Cardiac muscle cell (in vitro differentiated cells and primary cell): ENCODE measurements around the gene GRB10. TPM values are rescaled to one million over a fixed set of nuclear protein-coding genes. Genes with fewer than 3 reads are reported as not detected.
"Not testable (repeated sequence)": the region's sequence is repeated elsewhere in the genome, so short reads cannot be mapped to it uniquely, and the experiment has no call there.

Experiments
- DNase-seq, 2 donors: peaks; one replicate each; pipeline versions ENCODE4 v3.0.0 to v3.0.0-alpha.2; 2010 to 2017; ENCODE audit warnings: low read depth in 1 of 2, low spot score in 1 of 2
- H3K27ac ChIP-seq: fragments of 200-600 bp; sonication (generic); 2 replicates; pipeline ENCODE4 v1.5.1; 2016
- H3K27me3 ChIP-seq: fragments of 200-600 bp; sonication (generic); 2 replicates; pipeline ENCODE4 v1.6.0; 2016; ENCODE audit warnings: control low read depth
- H3K36me3 ChIP-seq: fragments of 200-600 bp; sonication (generic); 2 replicates; pipeline ENCODE4 v1.5.1; 2016; ENCODE audit warnings: control low read depth
- H3K4me1 ChIP-seq: fragments of 200-600 bp; sonication (generic); 2 replicates; pipeline ENCODE4 v1.8.1; 2017; ENCODE audit warnings: low read depth, mild to moderate bottlenecking, mixed run types
- H3K4me3 ChIP-seq: fragments of 200-600 bp; sonication (generic); 2 replicates; pipeline ENCODE4 v1.5.1; 2016; ENCODE audit warnings: mild to moderate bottlenecking
- H3K9me3 ChIP-seq: fragments of 200-600 bp; sonication (generic); 2 replicates; pipeline ENCODE4 v1.5.1; 2017; ENCODE audit warnings: low read depth, mild to moderate bottlenecking, control low read depth
- polyA plus RNA-seq: library from polyadenylated mRNA; unstranded; fragments of >200 nt; fragmentation: Nextera tagmentation; extraction: Ambion mirVana; gene quantifications from 2 replicates; pipeline ENCODE4 v1.2.1, GENCODE V29; 2016
- total RNA-seq: library from RNA; depleted of rRNA; stranded (reverse); fragments of >200 nt; gene quantifications from 2 replicates; pipeline ENCODE4 v1.2.3, GENCODE V29; 2016
- TF ChIP-seq, protein P1 (sequence below): IDR thresholded peaks from 2 replicates; pipeline ENCODE4 v1.5.1; 2012; ENCODE audit warnings: low read depth, mild to moderate bottlenecking, low read length

Gene GRB10
- total and polyA plus RNA-seq, 2 experiments from 2014 or later: 9.9 to 25.3 TPM

DNA sequence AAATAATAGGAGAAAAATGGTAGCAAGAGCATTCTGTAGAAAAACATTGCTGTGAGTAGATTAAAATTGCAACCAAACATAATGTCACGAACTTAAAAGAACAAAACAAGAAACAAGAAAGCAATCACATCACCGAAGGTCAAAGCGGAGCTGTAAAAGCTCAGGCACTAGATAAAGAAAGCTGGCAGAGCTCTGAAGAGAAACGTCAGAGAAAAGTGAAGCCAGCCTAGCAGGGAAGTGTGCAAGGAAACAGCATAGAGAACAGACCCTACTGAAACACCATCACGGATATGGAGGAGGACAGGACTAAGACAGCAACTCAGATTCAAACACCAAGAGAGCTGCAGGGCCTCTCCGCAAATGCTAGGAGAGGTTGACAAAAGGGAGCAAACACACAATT is 195.0 kb downstream of the GRB10 start:
- H3K27me3 ChIP-seq: no peaks in the 10 kb centered on the region
- H3K4me1 ChIP-seq: no peaks in the 10 kb centered on the region
- TF ChIP-seq, protein P1, sequence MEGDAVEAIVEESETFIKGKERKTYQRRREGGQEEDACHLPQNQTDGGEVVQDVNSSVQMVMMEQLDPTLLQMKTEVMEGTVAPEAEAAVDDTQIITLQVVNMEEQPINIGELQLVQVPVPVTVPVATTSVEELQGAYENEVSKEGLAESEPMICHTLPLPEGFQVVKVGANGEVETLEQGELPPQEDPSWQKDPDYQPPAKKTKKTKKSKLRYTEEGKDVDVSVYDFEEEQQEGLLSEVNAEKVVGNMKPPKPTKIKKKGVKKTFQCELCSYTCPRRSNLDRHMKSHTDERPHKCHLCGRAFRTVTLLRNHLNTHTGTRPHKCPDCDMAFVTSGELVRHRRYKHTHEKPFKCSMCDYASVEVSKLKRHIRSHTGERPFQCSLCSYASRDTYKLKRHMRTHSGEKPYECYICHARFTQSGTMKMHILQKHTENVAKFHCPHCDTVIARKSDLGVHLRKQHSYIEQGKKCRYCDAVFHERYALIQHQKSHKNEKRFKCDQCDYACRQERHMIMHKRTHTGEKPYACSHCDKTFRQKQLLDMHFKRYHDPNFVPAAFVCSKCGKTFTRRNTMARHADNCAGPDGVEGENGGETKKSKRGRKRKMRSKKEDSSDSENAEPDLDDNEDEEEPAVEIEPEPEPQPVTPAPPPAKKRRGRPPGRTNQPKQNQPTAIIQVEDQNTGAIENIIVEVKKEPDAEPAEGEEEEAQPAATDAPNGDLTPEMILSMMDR: no peak
- H3K4me3 ChIP-seq: no peak overlapping the region
- no peak overlapping the region for H3K27ac ChIP-seq
- DNase-seq: no peak
- no peaks in the 10 kb centered on the region for H3K36me3 ChIP-seq
- H3K9me3 ChIP-seq: no peaks in the 10 kb centered on the region

DNA sequence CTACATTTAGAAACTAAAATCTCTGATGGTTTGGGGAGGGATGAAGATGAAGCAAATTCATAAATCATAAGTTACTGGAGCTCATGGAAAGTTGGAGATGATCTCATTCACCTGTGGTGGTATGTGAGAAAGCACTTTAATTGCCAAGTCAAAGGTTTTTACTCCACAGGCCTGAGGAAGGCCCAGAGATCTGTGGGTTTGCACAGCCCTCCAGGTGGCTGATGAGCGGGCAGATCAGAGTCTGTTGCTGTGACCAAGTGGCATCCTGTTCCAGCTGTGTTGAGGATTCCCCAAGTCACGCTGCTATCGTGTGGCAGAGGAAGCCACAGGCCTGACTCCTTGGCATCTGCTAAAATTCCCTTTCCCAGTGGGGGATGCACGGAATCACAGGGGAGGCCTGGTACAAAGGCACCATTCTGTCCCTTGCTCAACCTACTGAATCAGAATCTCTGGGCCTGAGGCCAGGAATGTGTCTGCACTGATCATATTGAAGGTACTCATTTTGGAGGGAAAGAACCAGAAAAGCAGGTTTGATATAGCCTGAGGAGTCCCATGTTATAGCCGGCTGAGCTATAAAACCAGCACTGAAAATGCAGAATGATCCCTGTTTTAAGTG is 197.8 kb downstream of the GRB10 start:
- Histone ChIP-seq H3K27ac (no peak overlapping the region), H3K27me3 (no peaks in the 10 kb centered on the region), H3K4me1 (no peaks in the 10 kb centered on the region), H3K4me3 (no peak overlapping the region), H3K9me3 (no peaks in the 10 kb centered on the region), H3K36me3 (no peaks in the 10 kb centered on the region)
- no peak for DNase-seq
- TF ChIP-seq, protein P1: no peak

DNA sequence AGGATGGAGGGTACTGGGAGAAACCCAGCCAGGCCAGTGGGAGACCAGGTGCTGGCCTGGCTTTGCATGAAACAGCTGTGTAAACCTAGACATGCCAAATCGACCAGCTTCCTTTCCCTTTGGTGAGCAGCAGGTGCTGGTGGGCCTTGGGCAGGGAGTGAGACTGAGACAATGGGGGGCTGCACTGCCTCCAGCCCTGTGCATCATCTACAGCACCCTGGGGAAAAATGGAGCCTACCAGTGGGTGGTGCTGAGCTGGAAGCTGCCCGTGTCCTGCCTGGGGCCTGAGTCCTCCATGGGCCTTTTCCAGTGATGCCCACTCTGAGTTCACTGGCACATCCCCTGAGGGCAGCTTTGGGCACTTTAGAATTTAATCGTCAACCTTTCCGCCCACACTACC is 198.3 kb downstream of the GRB10 start:
- H3K27me3 ChIP-seq: no peaks in the 10 kb centered on the region
- no peak overlapping the region for H3K27ac ChIP-seq
- no peaks in the 10 kb centered on the region for H3K4me1 ChIP-seq
- TF ChIP-seq, protein P1: no peak
- no peaks in the 10 kb centered on the region for H3K36me3 ChIP-seq
- H3K9me3 ChIP-seq: no peaks in the 10 kb centered on the region
- DNase-seq: no peak
- H3K4me3 ChIP-seq: no peak overlapping the region

DNA sequence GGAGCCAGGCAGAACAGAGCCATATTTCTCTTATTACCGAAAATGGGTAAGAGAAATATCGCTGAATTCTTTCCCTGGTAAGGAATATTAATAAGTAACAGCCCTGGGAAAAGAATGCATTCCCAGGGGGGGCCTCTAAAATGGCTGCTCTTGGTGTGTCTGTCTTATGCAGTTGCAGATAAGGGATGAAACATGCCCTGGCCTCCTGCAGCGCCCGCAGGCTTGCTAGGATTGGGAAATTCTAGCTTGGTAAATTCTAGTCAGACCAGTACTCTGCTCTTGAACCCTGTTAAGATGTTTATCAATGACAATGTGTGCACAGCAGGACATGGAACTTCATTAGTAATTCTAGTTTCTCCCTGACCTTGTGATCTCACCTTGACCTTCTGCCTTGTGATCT is 199.4 kb downstream of the GRB10 start:
- H3K27ac ChIP-seq, H3K4me1 ChIP-seq, DNase-seq, H3K4me3 ChIP-seq, H3K27me3 ChIP-seq, H3K9me3 ChIP-seq, H3K36me3 ChIP-seq: not testable (repeated sequence)

DNA sequence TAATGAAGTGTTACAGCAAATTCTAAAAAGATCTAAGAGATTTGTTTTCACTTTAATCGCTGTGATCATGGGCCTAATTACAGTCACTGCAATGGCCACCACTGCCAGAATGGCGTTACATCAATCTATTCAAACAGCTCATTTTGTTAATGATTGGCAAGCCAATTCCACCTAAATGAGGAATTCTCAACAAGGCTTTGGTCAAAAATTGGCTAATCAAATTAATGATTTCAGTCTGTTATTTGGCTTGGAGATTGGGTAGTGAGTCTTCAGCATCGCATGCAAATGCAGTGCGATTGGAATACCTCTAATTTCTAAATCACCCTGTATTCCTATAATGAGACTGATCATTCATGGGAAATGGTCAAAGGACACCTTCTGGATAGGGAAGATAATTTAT is 200.4 kb downstream of the GRB10 start:
- H3K27ac ChIP-seq, H3K36me3 ChIP-seq, H3K4me1 ChIP-seq, H3K4me3 ChIP-seq, H3K27me3 ChIP-seq, DNase-seq, H3K9me3 ChIP-seq: not testable (repeated sequence)

DNA sequence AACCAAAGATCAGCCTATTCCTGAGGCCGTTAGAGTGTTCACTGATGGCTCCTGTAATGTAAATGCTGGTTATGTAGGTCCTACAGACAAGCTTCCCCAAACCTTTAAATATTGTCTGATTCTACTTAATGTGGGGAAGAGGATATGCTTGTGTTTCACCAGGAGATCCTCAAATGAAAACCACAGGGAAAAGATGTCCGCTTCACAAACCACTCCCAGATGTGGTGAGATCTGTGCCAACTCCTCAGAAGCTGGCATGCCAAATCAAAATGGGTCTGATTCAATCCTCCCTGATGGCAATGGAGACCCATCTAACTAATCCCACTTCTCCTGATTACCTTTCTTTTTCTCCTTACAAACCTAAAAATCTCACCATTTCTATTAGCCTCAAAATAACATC is 202.0 kb downstream of the GRB10 start:
- not testable (repeated sequence) for H3K4me1 ChIP-seq, H3K36me3 ChIP-seq, H3K27me3 ChIP-seq, H3K9me3 ChIP-seq, H3K4me3 ChIP-seq, DNase-seq, H3K27ac ChIP-seq

DNA sequence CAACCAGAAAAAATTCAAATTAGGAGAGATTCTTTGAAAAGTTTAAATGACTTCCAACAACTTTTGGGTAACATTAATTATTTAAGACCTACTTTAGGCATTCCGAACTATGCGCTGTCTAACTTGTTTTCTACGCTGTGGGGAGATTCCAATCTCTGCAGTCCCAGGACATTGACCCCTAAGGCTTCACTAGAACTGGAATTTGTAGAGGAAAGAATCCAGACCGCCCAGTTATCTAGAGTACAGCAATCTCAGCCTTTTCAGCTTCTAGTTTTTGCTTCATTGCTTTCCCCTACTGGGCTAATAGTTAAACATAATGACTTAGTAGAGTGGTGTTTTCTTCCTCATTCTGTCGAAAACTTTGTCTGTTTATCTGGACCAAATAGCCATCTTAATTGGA is 202.6 kb downstream of the GRB10 start:
- TF ChIP-seq, protein P1: no peak
- H3K4me3 ChIP-seq: no peak overlapping the region
- DNase-seq: no peak
- no peaks in the 10 kb centered on the region for H3K27me3 ChIP-seq
- no peaks in the 10 kb centered on the region for H3K36me3 ChIP-seq
- H3K4me1 ChIP-seq: no peaks in the 10 kb centered on the region
- no peaks in the 10 kb centered on the region for H3K9me3 ChIP-seq
- no peak overlapping the region for H3K27ac ChIP-seq

DNA sequence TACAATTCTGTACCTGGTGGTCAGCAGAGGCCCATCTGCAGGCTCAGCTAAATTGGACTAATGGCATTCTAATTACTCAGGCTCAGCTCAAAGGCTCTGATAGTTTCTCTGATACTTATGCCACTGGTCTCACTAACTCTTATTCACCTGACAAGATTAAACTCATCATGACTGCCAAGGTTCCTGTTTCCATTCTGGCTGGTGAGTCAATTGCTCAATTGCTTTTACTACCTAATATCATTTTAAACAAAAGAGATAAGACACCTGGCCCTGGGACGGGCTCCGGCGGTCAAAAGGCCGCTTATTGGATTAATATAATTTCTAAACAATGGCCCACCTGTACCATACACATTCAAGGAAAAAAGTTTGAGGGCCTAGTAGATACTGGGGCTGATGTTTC is 204.6 kb downstream of the GRB10 start:
- H3K27me3 ChIP-seq, H3K36me3 ChIP-seq: not testable (repeated sequence)

More for the DNA sequence above, 204.6 kb downstream of the GRB10 start:
- not testable (repeated sequence) for H3K9me3 ChIP-seq, H3K4me3 ChIP-seq, H3K4me1 ChIP-seq, DNase-seq, H3K27ac ChIP-seq
